MG63 (cell line): ENCODE measurements around the gene FBXO7. TPM values are rescaled to one million over a fixed set of nuclear protein-coding genes. Genes with fewer than 3 reads are reported as not detected.

Experiments used
- DNase-seq: peaks from one replicate; pipeline ENCODE4 v3.0.0-alpha.2; 2020
- H3K27me3 ChIP-seq: fragments of 250-450 bp; sonication (Bioruptor Pico); 2 replicates; pipeline ENCODE4 v1.5.1; 2020; ENCODE audit warnings: mild to moderate bottlenecking, moderate library complexity
- H3K36me3 ChIP-seq: fragments of 250-450 bp; sonication (Bioruptor Pico); 2 replicates; pipeline ENCODE4 v1.5.1; 2020; ENCODE audit warnings: mild to moderate bottlenecking, moderate library complexity
- H3K4me3 ChIP-seq: fragments of 250-450 bp; sonication (Bioruptor Pico); 2 replicates; pipeline ENCODE4 v1.5.1; 2020; ENCODE audit warnings: mild to moderate bottlenecking, moderate library complexity
- H3K9me3 ChIP-seq: fragments of 250-450 bp; sonication (Bioruptor Pico); 2 replicates; pipeline ENCODE4 v1.5.1; 2020; ENCODE audit warnings: mild to moderate bottlenecking, moderate library complexity
- total RNA-seq: library from RNA; depleted of rRNA; stranded (reverse); fragments of >200 nt; shearing (Covaris generic); gene quantifications from 2 replicates; pipeline ENCODE4 v1.2.3, GENCODE V29; 2014; ENCODE audit warnings: low replicate concordance

The FBXO7 gene
- total RNA-seq, 1 experiment from 2014 or later, result 66.8 TPM

GRCh38 chr22:32517488-32517887 lies 42.9 kb downstream of the FBXO7 start:
- Histone ChIP-seq H3K36me3 (no peaks in the 10 kb centered on the region), H3K27me3 (no peaks in the 10 kb centered on the region), H3K4me3 (no peak overlapping the region)

GRCh38 chr22:32517921-32518320 lies 43.3 kb downstream of the FBXO7 start:
- Histone ChIP-seq H3K36me3 (no peaks in the 10 kb centered on the region), H3K27me3 (no peaks in the 10 kb centered on the region), H3K9me3 (no peaks in the 10 kb centered on the region), H3K4me3 (no peak overlapping the region)
- no peak for DNase-seq

More at GRCh38 chr22:32517488-32517887, 42.9 kb downstream of the FBXO7 start:
- H3K9me3 ChIP-seq, result no peaks in the 10 kb centered on the region
- no peak for DNase-seq

- Histone ChIP-seq H3K4me3 (no peak overlapping the region), H3K9me3 (no peaks in the 10 kb centered on the region), H3K27me3 (no peaks in the 10 kb centered on the region), H3K36me3 (no peaks in the 10 kb centered on the region)
- no peak for DNase-seq
Observed at GRCh38 chr22:32518381-32518780, 43.8 kb downstream of the FBXO7 start.

GRCh38 chr22:32518848-32519247 lies 44.2 kb downstream of the FBXO7 start:
- no peaks in the 10 kb centered on the region for H3K9me3 ChIP-seq
- no peaks in the 10 kb centered on the region for H3K27me3 ChIP-seq
- H3K4me3 ChIP-seq, result no peak overlapping the region
- no peaks in the 10 kb centered on the region for H3K36me3 ChIP-seq
- DNase-seq, result no peak

GRCh38 chr22:32520612-32521011 lies 46.0 kb downstream of the FBXO7 start:
- H3K4me3 ChIP-seq, result no peak overlapping the region
- no peaks in the 10 kb centered on the region for H3K36me3 ChIP-seq
- DNase-seq, result no peak
- no peaks in the 10 kb centered on the region for H3K27me3 ChIP-seq
- no peaks in the 10 kb centered on the region for H3K9me3 ChIP-seq

- no peak for DNase-seq
- H3K27me3 ChIP-seq, result no peaks in the 10 kb centered on the region
- H3K9me3 ChIP-seq, result no peaks in the 10 kb centered on the region
- H3K36me3 ChIP-seq, result no peaks in the 10 kb centered on the region
- H3K4me3 ChIP-seq, result no peak overlapping the region
Observed at GRCh38 chr22:32522237-32522636, 47.6 kb downstream of the FBXO7 start.

- no peak overlapping the region for H3K4me3 ChIP-seq
- no peaks in the 10 kb centered on the region for H3K27me3 ChIP-seq
- no peaks in the 10 kb centered on the region for H3K36me3 ChIP-seq
- H3K9me3 ChIP-seq, result no peaks in the 10 kb centered on the region
- DNase-seq, result no peak
Observed at GRCh38 chr22:32527756-32528155, 53.1 kb downstream of the FBXO7 start.

- DNase-seq, result no peak
- no peaks in the 10 kb centered on the region for H3K36me3 ChIP-seq
- H3K27me3 ChIP-seq, result no peaks in the 10 kb centered on the region
- no peak overlapping the region for H3K4me3 ChIP-seq
- no peaks in the 10 kb centered on the region for H3K9me3 ChIP-seq
Observed at GRCh38 chr22:32528316-32528715, 53.7 kb downstream of the FBXO7 start.

- H3K36me3 ChIP-seq, result no peaks in the 10 kb centered on the region
- peak; percentile 67 for DNase-seq
- no peaks in the 10 kb centered on the region for H3K9me3 ChIP-seq
- H3K27me3 ChIP-seq, result no peaks in the 10 kb centered on the region
- H3K4me3 ChIP-seq, result no peak overlapping the region
Observed at GRCh38 chr22:32528984-32529982, 54.7 kb downstream of the FBXO7 start.

- Histone ChIP-seq H3K9me3 (no peaks in the 10 kb centered on the region), H3K27me3 (no peaks in the 10 kb centered on the region), H3K4me3 (no peak overlapping the region), H3K36me3 (no peaks in the 10 kb centered on the region)
- DNase-seq, result no peak
Observed at GRCh38 chr22:32531228-32531627, 56.6 kb downstream of the FBXO7 start.

GRCh38 chr22:32531931-32532819 lies 57.6 kb downstream of the FBXO7 start:
- DNase-seq, result peak; percentile 70
- no peak overlapping the region for H3K4me3 ChIP-seq

GRCh38 chr22:32532820-32533128 lies 58.2 kb downstream of the FBXO7 start:
- Histone ChIP-seq H3K27me3 (no peaks in the 10 kb centered on the region), H3K4me3 (no peak overlapping the region), H3K36me3 (no peaks in the 10 kb centered on the region), H3K9me3 (no peaks in the 10 kb centered on the region)
- DNase-seq, result no peak

More at GRCh38 chr22:32531931-32532819, 57.6 kb downstream of the FBXO7 start:
- no peaks in the 10 kb centered on the region for H3K27me3 ChIP-seq
- no peaks in the 10 kb centered on the region for H3K9me3 ChIP-seq
- H3K36me3 ChIP-seq, result no peaks in the 10 kb centered on the region

GRCh38 chr22:32533265-32534111 lies 58.9 kb downstream of the FBXO7 start:
- H3K27me3 ChIP-seq, result no peaks in the 10 kb centered on the region
- H3K36me3 ChIP-seq, result no peaks in the 10 kb centered on the region
- no peak for DNase-seq
- H3K4me3 ChIP-seq, result no peak overlapping the region
- H3K9me3 ChIP-seq, result no peaks in the 10 kb centered on the region

- Histone ChIP-seq H3K27me3 (no peaks in the 10 kb centered on the region), H3K36me3 (no peaks in the 10 kb centered on the region), H3K9me3 (no peaks in the 10 kb centered on the region), H3K4me3 (no peak overlapping the region)
- no peak for DNase-seq
Observed at GRCh38 chr22:32534252-32535235, 59.9 kb downstream of the FBXO7 start.

- no peak for DNase-seq
- no peaks in the 10 kb centered on the region for H3K9me3 ChIP-seq
Observed at GRCh38 chr22:32535531-32536190, 61.0 kb downstream of the FBXO7 start.

More at GRCh38 chr22:32535531-32536190, 61.0 kb downstream of the FBXO7 start:
- Histone ChIP-seq H3K4me3 (no peak overlapping the region), H3K36me3 (no peaks in the 10 kb centered on the region), H3K27me3 (no peaks in the 10 kb centered on the region)
